ENCODE data around the gene MYO3B. TPM values are rescaled to one million over a fixed set of nuclear protein-coding genes. Genes with fewer than 3 reads are reported as not detected.
A peak's percentile ranks its signal among the peaks of the same experiment; 100 is the strongest.

Gene MYO3B
- total RNA-seq, 1 donor from 2014 or later: 27.3 TPM

DNA sequence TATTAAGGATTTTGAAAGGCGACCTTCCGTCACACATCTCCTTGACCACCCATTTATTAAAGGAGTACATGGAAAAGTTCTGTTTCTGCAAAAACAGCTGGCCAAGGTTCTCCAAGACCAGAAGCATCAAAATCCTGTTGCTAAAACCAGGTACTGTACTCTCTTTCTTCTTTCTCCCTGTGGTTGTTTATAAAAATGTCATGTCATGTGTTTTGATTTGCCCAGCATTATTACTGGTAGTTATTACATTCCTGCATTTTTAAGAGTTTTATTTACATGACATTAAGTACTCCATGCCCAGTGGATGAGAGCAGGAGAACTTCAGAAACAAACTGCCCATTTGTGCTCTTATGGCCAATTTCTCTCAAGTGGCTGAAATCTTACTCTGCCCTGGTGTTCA, 191.3 kb downstream of the MYO3B start:
- no peaks in the 10 kb centered on the region for H4K20me1 ChIP-seq (ENCODE audit: low read depth)
- peak overlapping the region; percentile 87 for H3K27ac ChIP-seq
- peaks cover 18% of the 10 kb centered on the region for H3K79me2 ChIP-seq (ENCODE audit: low read depth)
- no peaks in the 10 kb centered on the region for H3K36me3 ChIP-seq
- Mint-ChIP-seq H3K27ac (no peak overlapping the region), H3K9me3 (no peaks in the 10 kb centered on the region), H3K27me3 (ENCODE audit: insufficient read depth, low read depth) (peaks cover 9% of the 10 kb centered on the region), H3K36me3 (no peaks in the 10 kb centered on the region), H3K4me3 (no peak overlapping the region), H3K4me1 (peaks cover 39% of the 10 kb centered on the region)
- TF ChIP-seq, protein P1, sequence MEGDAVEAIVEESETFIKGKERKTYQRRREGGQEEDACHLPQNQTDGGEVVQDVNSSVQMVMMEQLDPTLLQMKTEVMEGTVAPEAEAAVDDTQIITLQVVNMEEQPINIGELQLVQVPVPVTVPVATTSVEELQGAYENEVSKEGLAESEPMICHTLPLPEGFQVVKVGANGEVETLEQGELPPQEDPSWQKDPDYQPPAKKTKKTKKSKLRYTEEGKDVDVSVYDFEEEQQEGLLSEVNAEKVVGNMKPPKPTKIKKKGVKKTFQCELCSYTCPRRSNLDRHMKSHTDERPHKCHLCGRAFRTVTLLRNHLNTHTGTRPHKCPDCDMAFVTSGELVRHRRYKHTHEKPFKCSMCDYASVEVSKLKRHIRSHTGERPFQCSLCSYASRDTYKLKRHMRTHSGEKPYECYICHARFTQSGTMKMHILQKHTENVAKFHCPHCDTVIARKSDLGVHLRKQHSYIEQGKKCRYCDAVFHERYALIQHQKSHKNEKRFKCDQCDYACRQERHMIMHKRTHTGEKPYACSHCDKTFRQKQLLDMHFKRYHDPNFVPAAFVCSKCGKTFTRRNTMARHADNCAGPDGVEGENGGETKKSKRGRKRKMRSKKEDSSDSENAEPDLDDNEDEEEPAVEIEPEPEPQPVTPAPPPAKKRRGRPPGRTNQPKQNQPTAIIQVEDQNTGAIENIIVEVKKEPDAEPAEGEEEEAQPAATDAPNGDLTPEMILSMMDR (IDR thresholded peaks at IDR 0.05): no peak
- TF ChIP-seq EZH2phosphoT487 (IDR thresholded peaks at IDR 0.05) (no peak), EZH2 (IDR thresholded peaks at IDR 0.05) (no peak)
- H3K27me3 ChIP-seq: no peaks in the 10 kb centered on the region
- H3K4me3 ChIP-seq: no peak overlapping the region
- H3K4me2 ChIP-seq: peak overlapping the region; percentile 62
- no peaks in the 10 kb centered on the region for H3K9me3 ChIP-seq (ENCODE audit: low read depth)
- H3F3A ChIP-seq (ENCODE audit: low read depth): peaks cover 28% of the 10 kb centered on the region
- no peak overlapping the region for H3K9ac ChIP-seq
- H3K4me1 ChIP-seq: peaks cover 72% of the 10 kb centered on the region
- DNase-seq (ENCODE audit: low spot score): no peak
- no peak overlapping the region for H2AFZ ChIP-seq (replicated peaks)

DNA sequence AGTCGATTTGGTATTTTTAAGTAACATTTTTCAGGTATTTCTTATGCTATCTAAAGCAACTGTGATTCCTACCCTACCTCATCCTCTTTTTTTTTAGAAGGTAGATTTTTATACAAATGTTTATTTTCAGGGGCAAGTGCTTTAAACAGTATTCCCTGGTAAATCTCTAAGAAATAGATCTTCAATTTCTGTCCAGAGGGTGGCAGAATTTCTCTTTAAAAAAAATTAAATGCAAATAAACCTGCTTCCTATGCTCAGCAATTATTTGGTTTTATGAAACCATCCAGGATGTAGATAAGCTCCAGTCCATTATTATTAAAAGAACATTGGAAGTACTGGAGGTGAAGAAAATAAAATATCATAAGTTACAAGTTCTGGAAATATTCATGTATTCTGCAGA, 191.9 kb downstream of the MYO3B start:
- no peaks in the 10 kb centered on the region for H3K36me3 Mint-ChIP-seq
- Histone ChIP-seq H3K79me2 (ENCODE audit: low read depth) (peaks cover 13% of the 10 kb centered on the region), H3F3A (ENCODE audit: low read depth) (peaks cover 28% of the 10 kb centered on the region), H3K4me2 (peak overlapping the region; percentile 62), H3K4me3 (peak overlapping the region; percentile 24), H3K9me3 (ENCODE audit: low read depth) (no peaks in the 10 kb centered on the region), H3K36me3 (no peaks in the 10 kb centered on the region), H4K20me1 (ENCODE audit: low read depth) (no peaks in the 10 kb centered on the region), H3K4me1 (peaks cover 65% of the 10 kb centered on the region), H3K27me3 (no peaks in the 10 kb centered on the region), H3K9ac (no peak overlapping the region), H3K27ac (peak overlapping the region; percentile 87), H2AFZ (replicated peaks) (no peak overlapping the region)
- H3K27me3 Mint-ChIP-seq (ENCODE audit: insufficient read depth, low read depth): peaks cover 9% of the 10 kb centered on the region
- H3K4me1 Mint-ChIP-seq: peaks cover 33% of the 10 kb centered on the region
- peak; percentile 18 for DNase-seq (ENCODE audit: low spot score)
- TF ChIP-seq EZH2phosphoT487 (IDR thresholded peaks at IDR 0.05): no peak
- TF ChIP-seq EZH2 (IDR thresholded peaks at IDR 0.05): no peak
- TF ChIP-seq, protein P1 (IDR thresholded peaks at IDR 0.05): peak; percentile 58
- H3K27ac Mint-ChIP-seq: no peak overlapping the region
- no peak overlapping the region for H3K4me3 Mint-ChIP-seq
- no peaks in the 10 kb centered on the region for H3K9me3 Mint-ChIP-seq

DNA sequence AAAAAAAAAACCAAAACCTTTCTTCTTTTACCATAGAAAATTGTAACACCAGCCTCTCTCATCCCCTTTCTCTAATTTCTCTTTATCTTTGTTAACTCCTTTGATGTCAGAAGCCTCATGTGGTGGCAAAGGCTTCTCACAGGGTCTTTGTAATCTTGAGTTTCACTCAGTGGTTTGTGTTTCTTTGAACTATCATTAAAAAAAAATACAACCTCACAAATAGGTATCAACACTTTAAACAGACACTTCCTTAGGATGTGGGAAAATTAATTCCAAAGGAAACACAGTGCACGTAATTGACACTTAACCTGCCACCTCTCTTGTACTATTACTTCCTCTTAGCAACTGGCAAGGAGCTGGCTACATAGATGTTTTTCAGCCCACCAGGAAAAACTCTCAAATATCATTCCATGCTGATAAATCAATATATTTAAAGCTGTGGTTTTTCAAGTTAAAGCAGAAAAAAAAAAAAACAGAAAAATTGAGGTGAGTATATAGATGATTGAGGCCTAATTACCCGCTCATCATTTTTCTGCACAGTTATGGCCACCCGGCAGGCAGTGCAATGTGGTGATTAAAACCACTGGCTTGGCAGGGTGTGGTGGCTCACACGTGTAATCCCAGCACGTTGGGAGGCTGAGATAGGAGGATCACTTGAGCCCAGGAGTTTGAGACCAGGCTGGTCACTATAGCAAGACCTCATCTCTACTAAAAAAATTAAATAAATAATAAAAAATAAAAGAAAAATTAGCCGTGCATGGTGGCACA, 193.5 kb downstream of the MYO3B start:
- H3K4me1 Mint-ChIP-seq: peaks cover 39% of the 10 kb centered on the region

More for the DNA sequence above, 193.5 kb downstream of the MYO3B start:
- Histone ChIP-seq H3K27me3 (no peaks in the 10 kb centered on the region), H3F3A (ENCODE audit: low read depth) (peaks cover 28% of the 10 kb centered on the region), H2AFZ (replicated peaks) (no peak overlapping the region), H3K27ac (peak overlapping the region; percentile 87), H3K9me3 (ENCODE audit: low read depth) (no peaks in the 10 kb centered on the region), H3K79me2 (ENCODE audit: low read depth) (no peaks in the 10 kb centered on the region), H3K4me2 (no peak overlapping the region), H4K20me1 (ENCODE audit: low read depth) (no peaks in the 10 kb centered on the region), H3K9ac (no peak overlapping the region), H3K4me3 (no peak overlapping the region), H3K4me1 (peaks cover 52% of the 10 kb centered on the region), H3K36me3 (no peaks in the 10 kb centered on the region)
- H3K27me3 Mint-ChIP-seq (ENCODE audit: insufficient read depth, low read depth): peaks cover 11% of the 10 kb centered on the region
- H3K9me3 Mint-ChIP-seq: no peaks in the 10 kb centered on the region
- TF ChIP-seq, protein P1 (IDR thresholded peaks at IDR 0.05): no peak
- TF ChIP-seq EZH2 (IDR thresholded peaks at IDR 0.05) (no peak), EZH2phosphoT487 (IDR thresholded peaks at IDR 0.05) (no peak)
- no peaks in the 10 kb centered on the region for H3K36me3 Mint-ChIP-seq
- no peak overlapping the region for H3K4me3 Mint-ChIP-seq
- peak overlapping the region; percentile 7 for H3K27ac Mint-ChIP-seq
- DNase-seq (ENCODE audit: low spot score): no peak
